WTC11 (cell line): Measurements from ENCODE around the gene KCND3. TPM values are rescaled to one million over a fixed set of nuclear protein-coding genes. Genes with fewer than 3 reads are reported as not detected.

Source experiments
- ATAC-seq: fragments of 200-7000 bp; cut with Tn5 transposase; 2 replicates; pipeline ENCODE4 v1.10.0; 2021; ENCODE audit warnings: mild to moderate bottlenecking, moderate library complexity
- CTCF ChIA-PET: fragments of 300-600 bp; sonication (Branson Sonifier 250); formaldehyde crosslinking; loops from one replicate; lab custom pipeline; 2021; ENCODE audit warnings: antibody characterized with exemption; lab: Charles Lee
- POLR2A ChIA-PET: fragments of 350-600 bp; sonication (Branson Sonifier 250); formaldehyde crosslinking; loops from one replicate; lab custom pipeline; 2021; ENCODE audit warnings: antibody characterized with exemption; lab: Charles Lee
- DNase-seq: peaks from one replicate; pipeline ENCODE4 v3.0.0; 2021; ENCODE audit warnings: low spot score
- H3K27ac Mint-ChIP-seq: 2 replicates; pipeline ENCODE4 v1.8.0; 2021; ENCODE audit warnings: mixed read lengths
- H3K27me3 Mint-ChIP-seq: 2 replicates; pipeline ENCODE4 v1.8.0; 2021; ENCODE audit warnings: low read depth, mild to moderate bottlenecking, moderate library complexity, mixed read lengths
- H3K36me3 Mint-ChIP-seq: 2 replicates; pipeline ENCODE4 v1.8.0; 2021; ENCODE audit warnings: mixed read lengths
- H3K4me1 Mint-ChIP-seq: 2 replicates; pipeline ENCODE4 v1.8.0; 2022; ENCODE audit warnings: mixed read lengths
- H3K4me3 Mint-ChIP-seq: 2 replicates; pipeline ENCODE4 v1.8.0; 2021; ENCODE audit warnings: mild to moderate bottlenecking, moderate library complexity, mixed read lengths
- H3K9me3 Mint-ChIP-seq: 2 replicates; pipeline ENCODE4 v1.8.0; 2021; ENCODE audit warnings: mixed read lengths
- E2F5 ChIP-seq: sonication (generic); formaldehyde crosslinking; IDR thresholded peaks from 2 replicates; pipeline ENCODE4 v1.8.1; 2022; ENCODE audit warnings: mild to moderate bottlenecking, moderate library complexity, missing genetic modification reagents
- ELF4 ChIP-seq: sonication (generic); formaldehyde crosslinking; IDR thresholded peaks from 2 replicates; pipeline ENCODE4 v1.8.1; 2022; ENCODE audit warnings: low read depth, mild to moderate bottlenecking, moderate library complexity, missing genetic modification reagents
- EMX1 ChIP-seq: fragments of 250-450 bp; sonication (Bioruptor Pico); IDR thresholded peaks from 2 replicates; pipeline ENCODE4 v1.8.0; 2021; ENCODE audit warnings: mild to moderate bottlenecking
- ERG ChIP-seq: fragments of 250-450 bp; sonication (Bioruptor Pico); IDR thresholded peaks from 2 replicates; pipeline ENCODE4 v1.8.0; 2021; ENCODE audit warnings: mild to moderate bottlenecking
- ESRRA ChIP-seq: sonication (generic); formaldehyde crosslinking; IDR thresholded peaks from 2 replicates; pipeline ENCODE4 v1.8.1; 2022; ENCODE audit warnings: mild to moderate bottlenecking, missing genetic modification reagents, borderline replicate concordance
- KAT7 ChIP-seq: sonication (generic); formaldehyde crosslinking; IDR thresholded peaks from 2 replicates; pipeline ENCODE4 v1.8.1; 2023; ENCODE audit warnings: missing genetic modification reagents, mild to moderate bottlenecking, borderline replicate concordance
- MXD4 ChIP-seq: fragments of 250-450 bp; sonication (Bioruptor Pico); IDR thresholded peaks from 2 replicates; pipeline ENCODE4 v1.8.0; 2021; ENCODE audit warnings: mild to moderate bottlenecking, moderate library complexity, borderline replicate concordance
- NR2C2 ChIP-seq: sonication (generic); formaldehyde crosslinking; IDR thresholded peaks from 2 replicates; pipeline ENCODE4 v1.8.0; 2022; ENCODE audit warnings: mild to moderate bottlenecking, missing genetic modification reagents
- SMAD4 ChIP-seq: sonication (generic); formaldehyde crosslinking; IDR thresholded peaks from 2 replicates; pipeline ENCODE4 v1.8.0; 2022; ENCODE audit warnings: mild to moderate bottlenecking, missing genetic modification reagents
- TP53 ChIP-seq: sonication (generic); formaldehyde crosslinking; IDR thresholded peaks from 2 replicates; pipeline ENCODE4 v1.8.1; 2023; ENCODE audit warnings: mild to moderate bottlenecking, missing genetic modification reagents
- ZNF121 ChIP-seq: sonication (generic); formaldehyde crosslinking; IDR thresholded peaks from 2 replicates; pipeline ENCODE4 v1.8.0; 2023; ENCODE audit warnings: missing genetic modification reagents
- ZNF263 ChIP-seq: sonication (generic); formaldehyde crosslinking; IDR thresholded peaks from 2 replicates; pipeline ENCODE4 v1.8.1; 2022; ENCODE audit warnings: low read depth, mild to moderate bottlenecking, moderate library complexity, missing genetic modification reagents
- ZNF396 ChIP-seq: fragments of 250-450 bp; sonication (Bioruptor Pico); IDR thresholded peaks from 2 replicates; pipeline ENCODE4 v1.8.0; 2021; ENCODE audit warnings: mild to moderate bottlenecking, moderate library complexity, borderline replicate concordance
- total RNA-seq: library from RNA; stranded (reverse); gene quantifications from 3 replicates; pipeline ENCODE4 v1.2.3, GENCODE V29; 2021
- TF ChIP-seq, protein P1 (sequence below): fragments of 250-450 bp; sonication (Bioruptor Pico); IDR thresholded peaks from 2 replicates; pipeline ENCODE4 v1.9.0; 2021; ENCODE audit warnings: moderate library complexity, mild to moderate bottlenecking, inconsistent platforms, borderline replicate concordance
- TF ChIP-seq, protein P2 (sequence below): fragments of 250-450 bp; sonication (Bioruptor Pico); IDR thresholded peaks from 2 replicates; pipeline ENCODE4 v2.1.2; 2022; ENCODE audit warnings: mild to moderate bottlenecking, moderate library complexity
- TF ChIP-seq, protein P3 (sequence below): sonication (generic); formaldehyde crosslinking; IDR thresholded peaks from 2 replicates; pipeline ENCODE4 v1.8.1; 2022; ENCODE audit warnings: mild to moderate bottlenecking, missing genetic modification reagents, moderate library complexity, borderline replicate concordance
- TF ChIP-seq, protein P4 (sequence below): sonication (generic); formaldehyde crosslinking; IDR thresholded peaks from 2 replicates; pipeline ENCODE4 v1.8.0; 2023; ENCODE audit warnings: missing genetic modification reagents
- TF ChIP-seq, protein P5 (sequence below): fragments of 250-450 bp; sonication (Bioruptor Pico); conservative IDR thresholded peaks from 2 replicates; pipeline ENCODE4 v1.9.0; 2021; ENCODE audit warnings: mild to moderate bottlenecking
- TF ChIP-seq, protein P6 (sequence below): sonication (generic); formaldehyde crosslinking; IDR thresholded peaks from 2 replicates; pipeline ENCODE4 v1.8.0; 2022; ENCODE audit warnings: mild to moderate bottlenecking, missing genetic modification reagents

KCND3 gene
- total RNA-seq, 1 experiment from 2014 or later = 0.35 TPM

GRCh38 chr1:112002514-112002913 is 13.0 kb upstream of the KCND3 start (continued):
- TF ChIP-seq, protein P1, sequence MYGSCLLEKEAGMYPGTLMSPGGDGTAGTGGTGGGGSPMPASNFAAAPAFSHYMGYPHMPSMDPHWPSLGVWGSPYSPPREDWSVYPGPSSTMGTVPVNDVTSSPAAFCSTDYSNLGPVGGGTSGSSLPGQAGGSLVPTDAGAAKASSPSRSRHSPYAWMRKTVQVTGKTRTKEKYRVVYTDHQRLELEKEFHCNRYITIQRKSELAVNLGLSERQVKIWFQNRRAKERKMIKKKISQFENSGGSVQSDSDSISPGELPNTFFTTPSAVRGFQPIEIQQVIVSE (CRISPR knock-in tag) = no peak
- no peak for TF ChIP-seq ZNF396 (CRISPR knock-in tag)
- TF ChIP-seq, all 79 proteins: peak for 0

DNA sequence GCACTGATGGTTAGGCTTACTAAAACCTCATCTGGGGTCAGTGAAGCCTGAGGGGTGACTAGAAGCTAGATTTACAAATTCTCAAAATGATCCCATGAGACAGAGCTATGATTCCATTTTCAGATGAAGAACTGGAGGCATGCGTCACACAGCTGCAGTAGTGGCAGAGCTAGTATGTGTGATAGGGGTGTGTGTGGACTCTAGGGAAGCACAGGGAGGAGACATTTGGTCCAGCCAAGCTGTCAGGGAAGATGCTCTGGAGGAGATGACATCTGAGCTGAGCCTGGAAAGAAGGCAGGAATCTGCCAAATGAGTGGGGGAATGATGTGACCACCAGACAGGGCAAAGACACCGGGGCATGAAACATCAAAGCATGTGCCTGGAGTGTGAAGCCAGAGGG is 12.0 kb upstream of the KCND3 start:
- Mint-ChIP-seq H3K27me3 (peaks cover 3% of the 10 kb centered on the region; the same call in 1 of the 2 replicates), H3K9me3 (no peaks in the 10 kb centered on the region), H3K27ac (no peak overlapping the region), H3K4me1 (peaks cover 36% of the 10 kb centered on the region), H3K4me3 (no peak overlapping the region), H3K36me3 (no peaks in the 10 kb centered on the region)
- no peak for TF ChIP-seq TP53 (CRISPR knock-in tag)
- TF ChIP-seq, protein P2, sequence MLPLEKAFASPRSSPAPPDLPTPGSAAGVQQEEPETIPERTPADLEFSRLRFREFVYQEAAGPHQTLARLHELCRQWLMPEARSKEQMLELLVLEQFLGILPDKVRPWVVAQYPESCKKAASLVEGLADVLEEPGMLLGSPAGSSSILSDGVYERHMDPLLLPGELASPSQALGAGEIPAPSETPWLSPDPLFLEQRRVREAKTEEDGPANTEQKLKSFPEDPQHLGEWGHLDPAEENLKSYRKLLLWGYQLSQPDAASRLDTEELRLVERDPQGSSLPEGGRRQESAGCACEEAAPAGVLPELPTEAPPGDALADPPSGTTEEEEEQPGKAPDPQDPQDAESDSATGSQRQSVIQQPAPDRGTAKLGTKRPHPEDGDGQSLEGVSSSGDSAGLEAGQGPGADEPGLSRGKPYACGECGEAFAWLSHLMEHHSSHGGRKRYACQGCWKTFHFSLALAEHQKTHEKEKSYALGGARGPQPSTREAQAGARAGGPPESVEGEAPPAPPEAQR (CRISPR knock-in tag) = no peak
- CTCF ChIA-PET = interaction anchor here (1.7 kb wide), 1 partner anchor 10 kb away, joined by 5 read pairs; no protein-coding TSS in a partner anchor
- POLR2A ChIA-PET = interaction anchor here (1.4 kb wide), 1 partner anchor 9 kb away, joined by 5 read pairs; no protein-coding TSS in a partner anchor
- ATAC-seq (no peak), DNase-seq (no peak)

DNA sequence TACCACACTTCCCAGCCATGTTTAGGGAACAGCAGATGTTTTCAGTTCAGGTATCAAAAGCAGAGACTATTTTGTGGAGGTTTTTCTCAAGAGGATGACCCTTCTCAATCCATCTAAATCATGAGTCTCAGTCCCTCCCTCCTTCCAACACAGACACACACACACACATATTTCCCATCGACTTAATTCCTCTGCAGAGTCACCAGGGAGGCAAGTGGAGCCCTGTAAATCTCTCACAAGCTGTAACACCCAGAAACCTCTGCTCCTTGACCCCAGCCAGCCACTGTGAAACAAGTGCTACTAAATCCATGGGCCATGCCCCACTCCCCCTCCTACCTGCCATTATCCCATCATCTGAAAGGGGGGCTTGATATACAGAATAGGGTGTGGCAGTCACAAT is 10.6 kb upstream of the KCND3 start:
- DNase-seq = no peak
- H3K27ac Mint-ChIP-seq = no peak overlapping the region
- no peaks in the 10 kb centered on the region for H3K9me3 Mint-ChIP-seq
- TF ChIP-seq ZNF396 (CRISPR knock-in tag) = no peak
- no peak for TF ChIP-seq ELF4 (CRISPR knock-in tag)
- TF ChIP-seq EMX1 (CRISPR knock-in tag) = no peak
- TF ChIP-seq ZNF121 (CRISPR knock-in tag) = no peak
- TF ChIP-seq, protein P3, sequence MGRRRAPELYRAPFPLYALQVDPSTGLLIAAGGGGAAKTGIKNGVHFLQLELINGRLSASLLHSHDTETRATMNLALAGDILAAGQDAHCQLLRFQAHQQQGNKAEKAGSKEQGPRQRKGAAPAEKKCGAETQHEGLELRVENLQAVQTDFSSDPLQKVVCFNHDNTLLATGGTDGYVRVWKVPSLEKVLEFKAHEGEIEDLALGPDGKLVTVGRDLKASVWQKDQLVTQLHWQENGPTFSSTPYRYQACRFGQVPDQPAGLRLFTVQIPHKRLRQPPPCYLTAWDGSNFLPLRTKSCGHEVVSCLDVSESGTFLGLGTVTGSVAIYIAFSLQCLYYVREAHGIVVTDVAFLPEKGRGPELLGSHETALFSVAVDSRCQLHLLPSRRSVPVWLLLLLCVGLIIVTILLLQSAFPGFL = no peak
- no peak for TF ChIP-seq KAT7 (CRISPR knock-in tag)
- no peak for TF ChIP-seq ESRRA
- TF ChIP-seq MXD4 = no peak
- TF ChIP-seq, protein P4, sequence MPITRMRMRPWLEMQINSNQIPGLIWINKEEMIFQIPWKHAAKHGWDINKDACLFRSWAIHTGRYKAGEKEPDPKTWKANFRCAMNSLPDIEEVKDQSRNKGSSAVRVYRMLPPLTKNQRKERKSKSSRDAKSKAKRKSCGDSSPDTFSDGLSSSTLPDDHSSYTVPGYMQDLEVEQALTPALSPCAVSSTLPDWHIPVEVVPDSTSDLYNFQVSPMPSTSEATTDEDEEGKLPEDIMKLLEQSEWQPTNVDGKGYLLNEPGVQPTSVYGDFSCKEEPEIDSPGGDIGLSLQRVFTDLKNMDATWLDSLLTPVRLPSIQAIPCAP (CRISPR knock-in tag) = no peak
- TF ChIP-seq E2F5 = no peak
- no peak for TF ChIP-seq NR2C2 (CRISPR knock-in tag)
- TF ChIP-seq SMAD4 (CRISPR knock-in tag) = no peak
- no peak for TF ChIP-seq ZNF263 (CRISPR knock-in tag)
- TF ChIP-seq ERG (CRISPR knock-in tag) = no peak
- TF ChIP-seq, protein P5, sequence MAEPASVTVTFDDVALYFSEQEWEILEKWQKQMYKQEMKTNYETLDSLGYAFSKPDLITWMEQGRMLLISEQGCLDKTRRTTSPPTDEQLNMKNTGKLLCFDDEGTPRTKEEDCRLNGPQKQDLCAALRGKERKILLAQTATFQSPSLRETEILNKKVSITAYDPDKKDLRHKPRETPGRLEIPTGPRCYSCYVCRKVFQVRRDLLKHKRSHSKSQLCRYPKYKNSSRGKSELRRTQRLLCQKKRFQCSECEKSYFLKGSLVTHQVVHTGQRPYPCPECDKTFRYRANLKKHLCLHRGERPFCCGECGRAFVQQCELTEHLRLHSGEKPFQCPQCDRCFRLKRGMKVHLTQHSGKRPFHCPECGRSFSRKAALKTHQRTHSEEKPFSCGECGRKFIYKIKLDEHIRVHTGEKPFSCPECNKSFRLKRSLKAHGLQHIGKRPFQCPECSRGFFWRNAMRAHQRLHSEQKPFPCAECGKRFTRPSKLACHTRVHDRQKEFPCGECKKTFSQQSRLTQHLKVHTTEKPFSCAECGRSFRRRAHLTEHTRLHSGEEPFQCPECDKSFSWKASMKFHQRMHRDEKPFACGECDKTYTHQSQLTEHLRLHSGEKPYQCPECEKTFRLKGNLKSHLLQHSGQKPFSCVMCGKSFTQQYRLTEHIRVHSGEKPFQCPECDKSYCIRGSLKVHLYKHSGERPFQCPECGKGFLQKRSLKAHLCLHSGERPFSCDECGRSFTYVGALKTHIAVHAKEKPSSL (CRISPR knock-in tag) = no peak
- TF ChIP-seq, protein P6, sequence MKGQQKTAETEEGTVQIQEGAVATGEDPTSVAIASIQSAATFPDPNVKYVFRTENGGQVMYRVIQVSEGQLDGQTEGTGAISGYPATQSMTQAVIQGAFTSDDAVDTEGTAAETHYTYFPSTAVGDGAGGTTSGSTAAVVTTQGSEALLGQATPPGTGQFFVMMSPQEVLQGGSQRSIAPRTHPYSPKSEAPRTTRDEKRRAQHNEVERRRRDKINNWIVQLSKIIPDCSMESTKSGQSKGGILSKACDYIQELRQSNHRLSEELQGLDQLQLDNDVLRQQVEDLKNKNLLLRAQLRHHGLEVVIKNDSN = no peak
- TF ChIP-seq, protein P1 (CRISPR knock-in tag) = no peak
- TF ChIP-seq, all 79 proteins: peak for 0
- CTCF ChIA-PET = no interaction called here
- H3K27me3 Mint-ChIP-seq = peaks cover 3% of the 10 kb centered on the region; the same call in 1 of the 2 replicates
- H3K36me3 Mint-ChIP-seq = no peaks in the 10 kb centered on the region
- no peak overlapping the region for H3K4me3 Mint-ChIP-seq
- POLR2A ChIA-PET = no interaction called here
- peaks cover 22% of the 10 kb centered on the region for H3K4me1 Mint-ChIP-seq
- no peak for ATAC-seq
